NK-92 treated with Interleukin-12 subunit alpha and Interleukin-12 subunit beta, amount 100 ng/mL, for 24 hours (cell line): Measurements from ENCODE around the gene POU6F1.

Source experiments
- DNase-seq: peaks from one replicate; lab custom pipeline; 2025; lab: John Stamatoyannopoulos, UW

POU6F1 gene

DNA sequence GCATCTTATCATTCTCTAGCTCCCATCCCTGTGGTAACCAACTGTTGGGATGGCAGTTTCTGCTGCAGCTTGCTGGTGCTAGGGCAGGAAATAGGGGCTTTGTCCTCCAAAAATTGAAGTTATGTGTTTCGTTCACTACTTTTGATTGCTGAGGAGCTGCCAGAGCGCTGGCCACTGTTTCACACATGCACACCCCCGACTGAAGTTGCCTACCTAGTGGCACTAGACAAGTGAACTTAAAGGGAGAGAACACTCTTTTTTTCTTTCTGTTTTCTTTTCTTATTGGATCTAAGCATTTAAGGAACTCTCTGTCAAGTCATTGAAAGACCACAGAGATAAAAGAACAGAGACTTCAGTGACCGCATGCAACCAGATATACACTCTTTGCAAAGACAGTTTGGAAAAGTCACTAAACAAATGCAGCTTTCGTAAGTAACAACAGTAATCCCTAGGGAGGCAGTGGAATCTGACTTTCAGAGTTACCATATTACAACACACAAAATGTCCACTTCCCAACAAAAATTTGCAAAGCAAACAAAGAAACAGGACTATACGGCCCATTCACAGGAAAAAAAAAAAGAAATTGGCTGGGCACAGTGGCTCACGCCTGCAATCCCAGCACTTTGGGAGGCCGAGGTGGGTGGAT lies 56.9 kb downstream of the POU6F1 start:
- no peak for DNase-seq

- no peak for DNase-seq
Measured at GRCh38 chr12:51156245-51156765, 61.6 kb downstream of the POU6F1 start.

- DNase-seq: no peak
Measured at GRCh38 chr12:51152953-51153352, 64.9 kb downstream of the POU6F1 start.

DNA sequence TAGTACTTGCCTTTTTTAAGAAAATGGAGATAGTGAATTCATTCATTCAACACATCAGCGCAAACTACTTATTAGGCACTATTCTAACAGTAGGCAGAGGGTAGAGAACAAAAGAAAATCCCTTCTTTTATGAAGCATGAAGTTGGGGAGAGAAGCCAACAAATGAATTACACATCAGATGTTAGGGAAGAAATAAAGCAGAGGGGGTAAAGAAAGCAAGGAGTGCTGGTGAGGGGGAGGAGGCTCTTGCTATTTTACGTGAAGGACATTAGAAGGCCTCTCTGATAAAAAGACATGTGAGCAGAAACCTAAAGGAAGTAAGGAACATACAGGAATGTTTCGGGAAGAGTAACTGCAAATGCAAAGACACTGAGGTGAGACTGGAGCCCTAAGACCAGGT lies 67.1 kb downstream of the POU6F1 start:
- DNase-seq: no peak

DNA sequence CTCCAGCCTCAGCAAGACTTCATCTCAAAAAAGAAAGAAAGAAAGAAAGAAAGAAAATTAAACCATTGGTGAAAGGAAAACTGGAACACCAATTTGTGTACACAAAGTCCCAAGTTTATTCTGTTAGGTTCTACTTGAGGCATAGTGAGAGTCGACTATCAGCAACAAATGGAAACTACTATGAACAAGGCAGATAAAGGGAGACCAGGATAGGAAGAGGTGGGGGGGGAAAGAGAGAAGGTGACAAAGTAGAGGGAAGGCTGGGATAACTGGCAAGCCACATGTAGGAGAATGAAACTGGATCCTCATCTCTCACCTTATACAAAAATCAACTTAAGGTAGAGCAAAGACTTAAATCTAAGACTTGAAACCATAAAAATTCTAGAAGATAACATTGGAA lies 70.6 kb downstream of the POU6F1 start:
- DNase-seq: no peak

GRCh38 chr12:51139292-51139844 lies 78.5 kb downstream of the POU6F1 start:
- no peak for DNase-seq
